HL-60 (cell line): ENCODE results near the gene IL20RA.
"Not testable (repeated sequence)": the region's sequence is repeated elsewhere in the genome, so short reads cannot be mapped to it uniquely, and the experiment has no call there.

Experiments used
- DNase-seq, 2 experiments: peaks; one replicate each; pipeline ENCODE4 v3.0.0-alpha.2; 2010 to 2020; ENCODE audit warnings: low read depth in 1 of 2, low spot score in 1 of 2
- H3K27ac ChIP-seq: fragments of 250-450 bp; sonication (Bioruptor Pico); replicated peaks from 2 replicates; pipeline ENCODE4 v1.5.1; 2020; ENCODE audit warnings: mild to moderate bottlenecking, moderate library complexity
- H3K27me3 ChIP-seq: fragments of 250-450 bp; sonication (Bioruptor Pico); 2 replicates; pipeline ENCODE4 v1.5.1; 2021; ENCODE audit warnings: mild to moderate bottlenecking, moderate library complexity; ENCODE audit not compliant: insufficient read depth, poor library complexity, severe bottlenecking
- H3K4me3 ChIP-seq: replicated peaks from 2 replicates; pipeline ENCODE4 v1.5.1; 2011; ENCODE audit warnings: mild to moderate bottlenecking, control low read depth, low read length; ENCODE audit not compliant: insufficient read depth
- CTCF ChIP-seq: IDR thresholded peaks from one replicate; pipeline ENCODE4 v1.5.1; 2011; ENCODE audit warnings: low read length, control low read depth, inconsistent platforms; ENCODE audit not compliant: insufficient read depth
- GABPA ChIP-seq: IDR thresholded peaks from 2 replicates; pipeline ENCODE4 v1.6.1; 2012; ENCODE audit warnings: low read depth
- POLR2AphosphoS5 ChIP-seq: IDR thresholded peaks from 2 replicates; pipeline ENCODE4 v1.6.1; 2012; ENCODE audit warnings: low read depth
- REST ChIP-seq: IDR thresholded peaks from 2 replicates; pipeline ENCODE4 v1.6.1; 2012; ENCODE audit warnings: low read depth; ENCODE audit not compliant: insufficient replicate concordance
- SPI1 ChIP-seq: IDR thresholded peaks from 2 replicates; pipeline ENCODE4 v1.6.1; 2012; ENCODE audit warnings: low read depth, mild to moderate bottlenecking, borderline replicate concordance

Gene IL20RA

GRCh38 chr6:136979206-136979605 lies 65.6 kb downstream of the IL20RA start:
- Histone ChIP-seq H3K27me3 (peaks cover 8% of the 10 kb centered on the region), H3K27ac (no peak overlapping the region), H3K4me3 (no peak overlapping the region)
- TF ChIP-seq REST = no peak
- no peak for TF ChIP-seq CTCF
- no peak for TF ChIP-seq SPI1
- TF ChIP-seq GABPA = no peak
- TF ChIP-seq POLR2AphosphoS5 = no peak
- no peak for DNase-seq

- TF ChIP-seq REST (no peak), CTCF (no peak), POLR2AphosphoS5 (no peak), SPI1 (no peak), GABPA (no peak)
- H3K27ac ChIP-seq = no peak overlapping the region
- H3K27me3 ChIP-seq = peaks cover 9% of the 10 kb centered on the region
- no peak overlapping the region for H3K4me3 ChIP-seq
- no peak for DNase-seq
These were observed 67.7 kb downstream of the IL20RA start for GRCh38 chr6:136977075-136977474.

- H3K27me3 ChIP-seq = peaks cover 11% of the 10 kb centered on the region
- no peak overlapping the region for H3K4me3 ChIP-seq
- no peak for DNase-seq
- no peak for TF ChIP-seq REST
- TF ChIP-seq SPI1 = no peak
- TF ChIP-seq POLR2AphosphoS5 = no peak
- no peak for TF ChIP-seq GABPA
- no peak for TF ChIP-seq CTCF
- no peak overlapping the region for H3K27ac ChIP-seq
These were observed 69.6 kb downstream of the IL20RA start for GRCh38 chr6:136975089-136975715.

GRCh38 chr6:136973781-136974180 lies 71.0 kb downstream of the IL20RA start:
- not testable (repeated sequence) for H3K27ac ChIP-seq, H3K4me3 ChIP-seq, H3K27me3 ChIP-seq, DNase-seq
